Muscle of back (tissue), 11 donors: ENCODE results near the gene PARD6A. TPM values are rescaled to one million over a fixed set of nuclear protein-coding genes. Genes with fewer than 3 reads are reported as not detected.

Source experiments
- DNase-seq, 3 donors: peaks; one replicate each; pipeline versions ENCODE4 v3.0.0 to v3.0.0-alpha.2; 2013
- polyA plus RNA-seq, 10 donors: library from polyadenylated mRNA; unstranded; fragments of 120-200 nt; gene quantifications; one replicate each; pipeline ENCODE4 v1.2.1, GENCODE V29; 2013; ENCODE audit not compliant: insufficient read length in 10 of 10

Gene PARD6A
- polyA plus RNA-seq, 10 donors, result 0.40 to 1.4 (median 1.2) TPM

DNA sequence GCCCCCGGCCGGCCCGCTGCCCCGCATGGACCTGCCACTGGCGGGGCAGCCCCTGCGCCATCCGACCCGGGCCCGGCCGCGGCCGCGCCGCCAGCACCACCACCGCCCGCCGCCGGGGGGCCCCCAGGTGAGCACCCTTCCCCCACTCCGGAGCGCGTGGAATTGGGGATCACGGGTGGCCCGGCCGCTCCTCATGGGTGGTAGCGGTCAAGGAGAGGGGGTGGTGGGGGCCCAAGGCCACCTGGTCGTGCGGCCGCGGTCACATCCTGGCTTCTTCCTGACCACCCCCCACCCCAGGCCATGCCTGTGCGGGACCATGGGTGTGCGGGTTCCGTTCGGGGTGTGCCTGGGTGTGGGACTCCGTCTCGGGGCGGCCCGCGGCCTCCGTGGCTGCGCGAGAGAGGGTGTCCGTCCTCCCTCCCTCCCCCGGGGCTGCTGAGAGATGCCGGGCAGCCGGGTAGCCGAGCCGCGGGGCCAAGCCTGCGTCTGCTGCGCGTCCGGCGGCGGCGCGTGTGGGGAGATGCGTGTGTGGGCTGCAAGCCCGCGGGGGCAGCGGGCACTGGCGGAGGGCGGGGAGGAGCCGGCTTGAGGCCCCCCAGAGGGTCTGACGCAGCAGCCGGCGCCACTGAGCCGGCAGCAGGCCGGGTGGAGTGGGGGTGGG, 7.5 kb upstream of the PARD6A start:
- DNase-seq, result no peak

GRCh38 chr16:67653789-67654402, 6.9 kb upstream of the PARD6A start:
- no peak for DNase-seq

DNA sequence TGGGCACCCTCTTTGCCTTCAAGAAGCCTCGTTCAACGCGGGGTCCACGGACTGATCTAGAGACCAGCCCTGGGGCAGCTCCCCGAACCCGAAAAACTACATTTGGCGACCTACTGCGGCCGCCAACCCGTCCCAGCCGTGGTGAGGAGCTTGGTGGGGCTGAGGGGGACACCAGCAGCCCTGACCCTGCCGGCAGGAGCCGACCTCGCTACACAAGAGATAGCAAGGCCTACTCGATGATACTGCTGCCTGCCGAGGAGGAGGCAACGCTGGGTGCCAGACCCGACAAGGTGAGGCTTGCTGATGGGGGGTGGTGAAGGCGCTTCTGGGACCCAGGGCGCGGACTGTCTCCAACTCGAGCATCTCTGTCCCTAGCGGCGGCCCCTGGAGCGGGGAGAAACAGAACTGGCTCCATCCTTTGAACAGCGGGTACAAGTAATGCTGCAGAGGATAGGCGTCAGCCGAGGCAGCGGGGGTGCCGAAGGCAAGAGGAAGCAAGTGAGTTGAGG, 6.3 kb upstream of the PARD6A start:
- no peak for DNase-seq

GRCh38 chr16:67655363-67655762, 5.4 kb upstream of the PARD6A start:
- DNase-seq, result no peak

DNA sequence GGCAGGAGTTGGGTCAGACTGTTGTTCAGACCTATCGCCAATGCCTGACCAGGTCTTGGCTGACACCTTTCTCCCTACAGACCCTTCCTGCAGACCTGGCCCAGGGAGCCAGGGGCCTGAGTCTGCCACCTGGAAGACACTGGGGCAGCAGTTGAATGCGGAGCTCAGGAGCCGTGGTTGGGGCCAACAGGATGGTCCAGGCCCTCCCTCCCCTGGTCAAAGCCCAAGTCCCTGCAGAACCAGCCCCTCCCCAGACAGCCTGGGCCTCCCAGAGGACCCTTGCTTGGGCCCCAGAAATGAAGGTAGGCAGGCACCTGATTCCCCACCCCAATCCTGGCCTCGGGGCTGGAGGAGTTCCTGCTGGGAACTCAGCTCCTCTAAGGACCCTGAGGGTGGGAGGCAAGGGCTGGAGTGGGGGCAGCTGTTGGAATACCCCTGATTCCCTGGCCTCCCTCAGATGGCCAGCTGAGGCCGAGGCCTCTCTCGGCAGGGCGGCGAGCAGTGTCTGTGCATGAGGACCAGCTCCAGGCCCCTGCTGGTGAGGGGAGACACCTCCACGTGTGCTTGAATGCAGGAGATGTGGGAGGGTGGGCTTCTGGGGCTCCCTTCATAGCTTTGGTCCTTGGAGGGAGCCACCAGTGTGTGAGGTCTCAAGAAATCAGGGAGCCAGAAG, 4.3 kb upstream of the PARD6A start:
- DNase-seq, result no peak

DNA sequence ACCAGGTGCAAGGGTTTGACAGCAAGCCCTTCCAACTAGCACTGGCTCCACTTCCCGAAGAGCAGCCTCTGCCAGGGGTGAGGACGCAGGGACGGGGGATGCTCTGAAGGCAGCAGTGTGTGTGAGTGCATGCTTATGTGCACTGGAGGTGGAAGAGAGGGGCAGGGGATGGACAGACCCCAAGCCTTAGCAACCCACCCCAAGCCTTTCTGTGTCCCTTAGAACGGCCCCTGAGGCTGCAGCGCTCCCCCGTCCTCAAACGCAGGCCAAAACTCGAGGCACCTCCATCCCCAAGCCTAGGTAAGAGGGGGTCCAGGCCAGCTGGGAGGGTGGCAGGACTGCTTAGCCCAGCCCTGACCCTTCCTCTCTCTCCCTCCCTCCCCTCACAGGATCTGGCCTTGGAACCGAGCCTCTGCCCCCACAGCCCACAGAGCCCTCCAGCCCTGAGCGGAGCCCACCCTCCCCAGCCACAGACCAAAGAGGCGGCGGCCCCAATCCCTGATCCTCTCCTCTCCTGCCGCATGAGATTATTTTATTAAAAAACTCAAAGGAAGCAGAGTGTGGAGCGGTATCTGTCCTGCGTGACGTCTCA, 3.6 kb upstream of the PARD6A start:
- DNase-seq, result no peak

DNA sequence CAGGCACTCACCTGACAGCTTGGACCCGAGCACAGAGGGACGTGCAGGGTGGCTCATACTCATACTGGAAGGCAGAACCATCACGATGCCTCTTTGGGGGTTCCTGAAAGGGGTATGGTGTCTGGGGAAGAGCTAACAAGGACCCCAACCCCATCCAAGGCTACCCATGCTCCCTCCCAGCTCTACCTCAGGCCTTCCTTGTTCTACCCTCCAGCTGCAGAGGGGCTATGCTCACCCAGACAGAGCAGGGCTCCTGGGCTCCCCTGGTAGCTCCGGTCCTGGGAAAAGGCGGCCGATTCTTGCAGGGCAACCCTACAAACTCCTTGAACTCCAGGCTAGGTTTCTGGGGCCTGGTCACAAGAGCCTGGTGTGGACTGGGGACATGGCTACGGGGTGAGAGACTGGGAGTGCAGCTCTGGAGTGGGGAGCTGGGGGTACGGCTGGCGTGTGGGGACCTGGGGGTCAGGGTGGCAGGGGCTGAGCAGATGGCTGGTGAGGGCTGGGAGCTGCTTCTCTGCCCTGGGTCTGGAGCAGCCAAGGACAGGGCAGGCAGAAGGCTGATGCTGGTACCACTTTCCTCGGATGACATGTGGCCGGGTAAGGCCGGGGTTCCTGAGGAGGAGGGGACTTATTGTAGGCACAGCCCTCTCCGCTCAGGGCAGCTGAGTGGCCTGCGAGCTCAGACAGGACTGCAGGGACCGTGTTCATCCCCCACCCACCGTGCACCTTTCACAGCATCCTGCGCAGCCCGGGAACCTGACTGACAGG, 2.8 kb upstream of the PARD6A start:
- no peak for DNase-seq

- DNase-seq, result no peak
Measured at GRCh38 chr16:67658849-67659674, 1.7 kb upstream of the PARD6A start.

- peak; percentile 93 to 98 (median 97) for DNase-seq
Measured at GRCh38 chr16:67659675-67660563, 841 bp upstream of the PARD6A start, which contains the start of gene ACD. Gene ACD, minus strand, starts transcription at chr16:67660260. Its CDS starts 40 bp downstream, at chr16:67660220.

DNA sequence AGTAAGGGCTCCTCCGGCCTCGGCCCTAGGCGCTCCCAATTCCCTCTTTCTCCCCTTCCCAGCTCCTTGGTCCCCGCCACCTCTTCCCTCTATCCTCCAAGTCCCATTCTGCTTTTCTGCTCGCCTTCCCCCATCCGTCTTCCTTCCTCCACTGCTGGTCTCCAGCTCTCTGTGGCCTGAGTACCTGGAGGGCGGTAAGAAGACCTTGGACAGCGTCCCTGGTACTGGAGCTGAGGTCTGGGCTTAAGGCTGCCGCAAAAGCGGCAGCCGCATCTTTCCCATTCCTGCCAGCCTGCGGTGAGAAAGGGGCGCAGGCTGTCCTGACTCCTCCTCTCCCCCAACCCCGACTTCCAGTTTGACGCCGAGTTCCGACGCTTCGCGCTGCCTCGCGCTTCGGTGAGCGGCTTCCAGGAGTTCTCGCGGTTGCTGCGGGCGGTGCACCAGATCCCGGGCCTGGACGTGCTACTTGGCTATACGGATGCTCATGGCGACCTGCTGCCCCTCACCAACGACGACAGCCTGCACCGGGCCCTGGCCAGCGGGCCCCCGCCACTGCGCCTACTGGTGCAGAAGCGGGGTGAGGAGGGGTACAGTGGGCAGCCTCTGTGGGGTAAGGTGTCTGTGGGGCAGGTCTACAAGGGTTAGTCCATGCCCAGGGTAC, 471 bp downstream of the PARD6A start:
- DNase-seq, result peak in 2 of 3 donors; percentile 47 to 81

GRCh38 chr16:67661886-67662652, 1.3 kb downstream of the PARD6A start:
- DNase-seq, result no peak

DNA sequence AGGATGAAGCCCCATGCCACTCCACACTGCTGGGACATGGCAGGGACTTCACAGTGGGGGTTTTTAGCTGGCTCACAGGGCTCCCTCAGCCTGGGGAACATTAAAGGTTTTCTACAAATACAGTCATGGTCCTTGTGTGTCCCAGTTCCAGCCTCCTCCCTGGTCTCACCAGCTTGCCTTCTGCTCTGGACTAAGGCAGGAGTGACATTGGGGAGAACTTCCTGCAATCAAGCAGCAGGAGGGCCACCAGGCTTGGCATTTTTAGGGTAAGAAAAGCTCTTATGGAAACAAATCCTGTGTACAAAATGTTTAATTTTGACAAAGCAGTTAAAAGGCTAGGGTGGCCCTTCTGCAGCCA, 1.9 kb downstream of the PARD6A start:
- DNase-seq, result no peak

- DNase-seq, result no peak
Measured at GRCh38 chr16:67663151-67663876, 2.6 kb downstream of the PARD6A start.

DNA sequence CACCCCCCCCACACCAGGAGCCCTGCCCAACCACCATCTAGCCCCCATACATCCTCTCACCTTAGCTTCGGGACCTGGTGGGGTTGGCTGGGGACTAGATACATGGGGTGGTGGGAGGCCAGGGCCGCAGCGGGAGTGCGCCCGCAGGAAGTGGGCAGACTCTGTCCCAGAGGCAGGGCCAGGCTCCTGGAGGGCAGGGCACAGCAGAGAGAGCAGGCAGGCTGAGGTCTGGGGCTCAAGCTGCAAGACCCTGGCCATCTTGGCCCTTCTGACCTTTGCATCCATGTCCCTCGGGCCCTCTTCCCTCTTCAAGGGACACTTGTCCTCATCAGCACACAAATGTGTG, 3.1 kb downstream of the PARD6A start:
- no peak for DNase-seq

GRCh38 chr16:67664258-67664657, 3.5 kb downstream of the PARD6A start:
- peak in 1 of 3 donors; percentile 39 for DNase-seq

GRCh38 chr16:67664871-67665270, 4.1 kb downstream of the PARD6A start:
- no peak for DNase-seq

DNA sequence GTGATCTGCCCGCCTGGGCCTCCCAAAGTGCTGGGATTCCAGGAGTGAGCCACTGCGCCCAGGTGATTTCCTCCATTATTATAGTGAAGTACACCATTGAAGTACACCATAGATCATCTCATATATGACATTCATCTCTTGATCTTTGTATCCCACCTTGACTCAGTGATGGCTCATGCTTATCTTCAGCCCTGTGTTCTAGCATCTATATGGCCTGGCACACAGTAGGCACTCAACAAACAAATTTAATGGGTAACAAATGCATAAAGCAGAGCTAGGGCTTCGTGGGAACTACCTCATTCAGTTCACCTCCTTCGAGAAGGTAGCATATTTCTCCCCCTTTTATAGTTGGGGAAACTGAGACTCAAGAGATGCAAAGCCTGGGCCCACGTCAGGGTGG, 4.8 kb downstream of the PARD6A start:
- no peak for DNase-seq

GRCh38 chr16:67666032-67666551, 5.3 kb downstream of the PARD6A start:
- DNase-seq, result peak in 2 of 3 donors; percentile 32 to 63
